ENCODE data around the gene NFATC1. TPM values are rescaled to one million over a fixed set of nuclear protein-coding genes. Genes with fewer than 3 reads are reported as not detected.
"Not testable (repeated sequence)": the region's sequence is repeated elsewhere in the genome, so short reads cannot be mapped to it uniquely, and the experiment has no call there.

The NFATC1 gene
- polyA plus RNA-seq, 2 of the 4 experiments (the other 2 are of a cell fraction) = 0.52 to 1.7 TPM

GRCh38 chr18:79373736-79374135 lies 22.0 kb upstream of the NFATC1 start (continued):
- TF ChIP-seq MAZ (IDR thresholded peaks at IDR 0.05; ENCODE audit: borderline replicate concordance, low read depth, low read length) = no peak
- no peak for TF ChIP-seq CHD4 (IDR thresholded peaks at IDR 0.05; ENCODE audit: borderline replicate concordance)

- no peak for DNase-seq (ENCODE audit: low read depth in 1 of 2, low spot score in 1 of 2)
- H3K4me1 ChIP-seq = no peaks in the 10 kb centered on the region
- H3K4me3 ChIP-seq = no peak overlapping the region
- 93% methylated on average over 15 of the region's 32 CpGs for WGBS (ENCODE audit: missing lambda C conversion rate)
- no peak for TF ChIP-seq NR3C1 (IDR thresholded peaks at IDR 0.05)
- no peak for FAIRE-seq
- POLR2A ChIA-PET = no interaction called here
- CTCF ChIA-PET = interaction anchor here (1.0 to 11.7 kb wide), 5 partner anchors 16 to 270 kb away, joined by 3 to 144 read pairs (median 8); no protein-coding TSS in a partner anchor
- no peak for ATAC-seq
- H3K4me2 ChIP-seq = no peak overlapping the region
- no peak overlapping the region for H3K27ac ChIP-seq
- H3K9me3 ChIP-seq = no peaks in the 10 kb centered on the region
These were observed 21.1 kb upstream of the NFATC1 start for GRCh38 chr18:79374408-79375171.

GRCh38 chr18:79375441-79376154 lies 20.1 kb upstream of the NFATC1 start:
- ATAC-seq = no peak
- no peak for FAIRE-seq
- ChIA-PET POLR2A (no interaction called here), CTCF (interaction anchor here (1.0 to 11.7 kb wide), 5 partner anchors 15 to 269 kb away, joined by 3 to 144 read pairs (median 5); no protein-coding TSS in a partner anchor)
- no peak for DNase-seq (ENCODE audit: low read depth in 1 of 2, low spot score in 1 of 2)
- no peak for TF ChIP-seq CBX8 (IDR thresholded peaks at IDR 0.05)
- TF ChIP-seq E2F6 (IDR thresholded peaks at IDR 0.05; ENCODE audit: borderline replicate concordance, low read depth) = no peak
- no peak for TF ChIP-seq FOXS1 (CRISPR knock-in tag; IDR thresholded peaks at IDR 0.05)
- TF ChIP-seq MAFK (IDR thresholded peaks at IDR 0.05; ENCODE audit: partially characterized antibody) = no peak
- TF ChIP-seq BHLHE40 (IDR thresholded peaks at IDR 0.05; ENCODE audit: low read depth, low read length) = no peak
- TF ChIP-seq ZSCAN20 (CRISPR knock-in tag; IDR thresholded peaks at IDR 0.05) = no peak
- no peak for TF ChIP-seq PHF8 (IDR thresholded peaks at IDR 0.05; ENCODE audit: borderline replicate concordance, low read depth)
- TF ChIP-seq HOXB5 (CRISPR knock-in tag; IDR thresholded peaks at IDR 0.05) = no peak
- TF ChIP-seq EHMT2 (IDR thresholded peaks at IDR 0.05; ENCODE audit: low read depth) = no peak
- TF ChIP-seq ZNF302 (CRISPR knock-in tag; IDR thresholded peaks at IDR 0.05) = no peak
- no peak for TF ChIP-seq ELK1 (IDR thresholded peaks at IDR 0.05; ENCODE audit: low read depth, low read length)
- no peak for TF ChIP-seq POLR2A (IDR thresholded peaks at IDR 0.05; ENCODE audit: low read length)
- TF ChIP-seq GATA3 (IDR thresholded peaks at IDR 0.05; ENCODE audit: borderline replicate concordance) = no peak
- Histone ChIP-seq H3K4me2 (no peak overlapping the region), H3K4me1 (no peaks in the 10 kb centered on the region), H3K9me3 (no peaks in the 10 kb centered on the region), H3K4me3 (no peak overlapping the region), H3K27ac (no peak overlapping the region)
- 92% methylated on average over 10 of the region's 10 CpGs for WGBS (ENCODE audit: missing lambda C conversion rate)

GRCh38 chr18:79376661-79377060 lies 19.1 kb upstream of the NFATC1 start:
- H3K9me3 ChIP-seq; POLR2A ChIA-PET; ATAC-seq; H3K4me3 ChIP-seq; DNase-seq (ENCODE audit: low read depth in 1 of 2, low spot score in 1 of 2); H3K27ac ChIP-seq; H3K4me1 ChIP-seq; H3K4me2 ChIP-seq; FAIRE-seq: not testable (repeated sequence)
- CTCF ChIA-PET = interaction anchor here (1.2 to 11.7 kb wide), 3 partner anchors 14 to 266 kb away, joined by 4 to 144 read pairs (median 5); no protein-coding TSS in a partner anchor
- 90% methylated on average over 12 of the region's 12 CpGs for WGBS (ENCODE audit: missing lambda C conversion rate)
